ENCODE measurements around the gene CTDSP2. TPM values are rescaled to one million over a fixed set of nuclear protein-coding genes. Genes with fewer than 3 reads are reported as not detected.

Gene CTDSP2
- total RNA-seq, 4 donors from 2014 or later: 87.5 to 196 (median 128) TPM

GRCh38 chr12:57875753-57876547 lies 29.4 kb upstream of the CTDSP2 start:
- no peaks in the 10 kb centered on the region for H3K36me3 ChIP-seq
- DNase-seq: no peak
- H3K4me3 ChIP-seq: no peak overlapping the region
- peaks cover 0 to 4% (median 0%) of the 10 kb centered on the region in 4 donors for H3K4me1 ChIP-seq
- no peak for TF ChIP-seq POLR2A (IDR thresholded peaks at IDR 0.05)
- TF ChIP-seq, protein P1, sequence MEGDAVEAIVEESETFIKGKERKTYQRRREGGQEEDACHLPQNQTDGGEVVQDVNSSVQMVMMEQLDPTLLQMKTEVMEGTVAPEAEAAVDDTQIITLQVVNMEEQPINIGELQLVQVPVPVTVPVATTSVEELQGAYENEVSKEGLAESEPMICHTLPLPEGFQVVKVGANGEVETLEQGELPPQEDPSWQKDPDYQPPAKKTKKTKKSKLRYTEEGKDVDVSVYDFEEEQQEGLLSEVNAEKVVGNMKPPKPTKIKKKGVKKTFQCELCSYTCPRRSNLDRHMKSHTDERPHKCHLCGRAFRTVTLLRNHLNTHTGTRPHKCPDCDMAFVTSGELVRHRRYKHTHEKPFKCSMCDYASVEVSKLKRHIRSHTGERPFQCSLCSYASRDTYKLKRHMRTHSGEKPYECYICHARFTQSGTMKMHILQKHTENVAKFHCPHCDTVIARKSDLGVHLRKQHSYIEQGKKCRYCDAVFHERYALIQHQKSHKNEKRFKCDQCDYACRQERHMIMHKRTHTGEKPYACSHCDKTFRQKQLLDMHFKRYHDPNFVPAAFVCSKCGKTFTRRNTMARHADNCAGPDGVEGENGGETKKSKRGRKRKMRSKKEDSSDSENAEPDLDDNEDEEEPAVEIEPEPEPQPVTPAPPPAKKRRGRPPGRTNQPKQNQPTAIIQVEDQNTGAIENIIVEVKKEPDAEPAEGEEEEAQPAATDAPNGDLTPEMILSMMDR (IDR thresholded peaks at IDR 0.05): no peak
- H3K9me3 ChIP-seq: no peaks in the 10 kb centered on the region
- no peaks in the 10 kb centered on the region for H3K27me3 ChIP-seq
- H3K27ac ChIP-seq: no peak overlapping the region

GRCh38 chr12:57874166-57875108 lies 27.9 kb upstream of the CTDSP2 start:
- Histone ChIP-seq H3K27me3 (no peaks in the 10 kb centered on the region), H3K4me3 (no peak overlapping the region), H3K36me3 (no peaks in the 10 kb centered on the region), H3K9me3 (no peaks in the 10 kb centered on the region), H3K4me1 (no peaks in the 10 kb centered on the region), H3K27ac (no peak overlapping the region)
- DNase-seq: no peak
- TF ChIP-seq, protein P1 (IDR thresholded peaks at IDR 0.05): no peak
- TF ChIP-seq POLR2A (IDR thresholded peaks at IDR 0.05): no peak

- Histone ChIP-seq H3K36me3 (no peaks in the 10 kb centered on the region), H3K4me1 (peaks cover 0 to 9% (median 0%) of the 10 kb centered on the region in 4 donors), H3K27me3 (no peaks in the 10 kb centered on the region), H3K4me3 (no peak overlapping the region), H3K27ac (no peak overlapping the region), H3K9me3 (no peaks in the 10 kb centered on the region)
- TF ChIP-seq POLR2A (IDR thresholded peaks at IDR 0.05): no peak
- TF ChIP-seq, protein P1 (IDR thresholded peaks at IDR 0.05): no peak
- DNase-seq: no peak
These were observed 25.8 kb upstream of the CTDSP2 start for GRCh38 chr12:57872362-57872761.

GRCh38 chr12:57869927-57870318 lies 23.4 kb upstream of the CTDSP2 start:
- Histone ChIP-seq H3K27ac (peak overlapping the region in 1 of 4 donors; percentile 68), H3K4me1 (peaks cover 0 to 9% (median 3%) of the 10 kb centered on the region in 4 donors), H3K27me3 (no peaks in the 10 kb centered on the region), H3K4me3 (no peak overlapping the region), H3K9me3 (no peaks in the 10 kb centered on the region), H3K36me3 (no peaks in the 10 kb centered on the region)
- DNase-seq: no peak
- no peak for TF ChIP-seq POLR2A (IDR thresholded peaks at IDR 0.05)
- TF ChIP-seq, protein P1 (IDR thresholded peaks at IDR 0.05): no peak

- DNase-seq: no peak
- Histone ChIP-seq H3K27ac (peak overlapping the region; percentile 3 to 68 (median 46)), H3K27me3 (no peaks in the 10 kb centered on the region), H3K4me1 (peaks cover 0 to 13% (median 3%) of the 10 kb centered on the region in 4 donors), H3K36me3 (no peaks in the 10 kb centered on the region), H3K4me3 (no peak overlapping the region), H3K9me3 (no peaks in the 10 kb centered on the region)
- TF ChIP-seq, protein P1 (IDR thresholded peaks at IDR 0.05): no peak
- no peak for TF ChIP-seq POLR2A (IDR thresholded peaks at IDR 0.05)
These were observed 22.9 kb upstream of the CTDSP2 start for GRCh38 chr12:57869298-57869926.
